Pulmonary artery endothelial cell (primary cell): ENCODE results near the gene SUN5. TPM values are rescaled to one million over a fixed set of nuclear protein-coding genes. Genes with fewer than 3 reads are reported as not detected.

Experiments
- total RNA-seq: library from RNA; depleted of rRNA; stranded (reverse); fragments of >200 nt; gene quantifications from 2 replicates; pipeline ENCODE4 v1.2.3, GENCODE V29; 2014

SUN5 gene
- total RNA-seq, 1 donor from 2014 or later = not detected

Other genes with a start within 250 kb of the SUN5 start
- gene DNMT3B, start 242.0 kb downstream of the SUN5 start, total RNA-seq = 4.0 and 4.9 TPM in 2 replicates
- 123 and 154 TPM in 2 replicates for gene MAPRE1, start 184.5 kb downstream of the SUN5 start, total RNA-seq
- 0.04 and 0.07 TPM in 2 replicates for gene EFCAB8, start 145.5 kb downstream of the SUN5 start, total RNA-seq
- gene BPIFB2, start 3.3 kb upstream of the SUN5 start, total RNA-seq = not detected in 2 replicates
- not detected in 2 replicates for gene BPIFB6, start 27.2 kb upstream of the SUN5 start, total RNA-seq
- gene BPIFB3, start 49.5 kb upstream of the SUN5 start, total RNA-seq = not detected in 2 replicates
- not detected in 2 replicates for gene BPIFB4, start 75.2 kb upstream of the SUN5 start, total RNA-seq
- not detected in 2 replicates for gene BPIFA2, start 163.7 kb upstream of the SUN5 start, total RNA-seq
- gene BPIFA3, start 212.9 kb upstream of the SUN5 start, total RNA-seq = not detected in 2 replicates
- gene BPIFA1, start 231.6 kb upstream of the SUN5 start, total RNA-seq = not detected in 2 replicates